ENCODE measurements around the gene PPFIBP2.

DNA sequence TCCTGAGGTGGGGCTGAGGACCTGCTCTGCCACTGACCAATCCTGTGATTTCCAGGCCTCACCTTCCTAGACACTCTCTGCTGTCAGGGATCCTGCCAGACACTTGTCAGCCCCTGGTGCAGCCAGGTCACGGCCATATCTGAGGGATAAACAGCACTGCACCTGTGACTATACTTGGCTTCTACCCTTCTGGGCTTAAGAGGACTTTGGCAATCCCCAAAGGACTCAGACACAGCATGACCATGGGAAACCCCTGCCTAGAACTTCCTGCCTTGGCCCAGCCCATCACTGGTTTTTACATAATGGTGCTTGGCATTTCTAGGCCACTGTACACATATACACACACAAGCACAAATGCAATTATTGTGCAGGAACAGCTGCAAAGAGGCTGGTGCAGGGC, 40.1 kb upstream of the PPFIBP2 start:
- TF ChIP-seq, protein P1, sequence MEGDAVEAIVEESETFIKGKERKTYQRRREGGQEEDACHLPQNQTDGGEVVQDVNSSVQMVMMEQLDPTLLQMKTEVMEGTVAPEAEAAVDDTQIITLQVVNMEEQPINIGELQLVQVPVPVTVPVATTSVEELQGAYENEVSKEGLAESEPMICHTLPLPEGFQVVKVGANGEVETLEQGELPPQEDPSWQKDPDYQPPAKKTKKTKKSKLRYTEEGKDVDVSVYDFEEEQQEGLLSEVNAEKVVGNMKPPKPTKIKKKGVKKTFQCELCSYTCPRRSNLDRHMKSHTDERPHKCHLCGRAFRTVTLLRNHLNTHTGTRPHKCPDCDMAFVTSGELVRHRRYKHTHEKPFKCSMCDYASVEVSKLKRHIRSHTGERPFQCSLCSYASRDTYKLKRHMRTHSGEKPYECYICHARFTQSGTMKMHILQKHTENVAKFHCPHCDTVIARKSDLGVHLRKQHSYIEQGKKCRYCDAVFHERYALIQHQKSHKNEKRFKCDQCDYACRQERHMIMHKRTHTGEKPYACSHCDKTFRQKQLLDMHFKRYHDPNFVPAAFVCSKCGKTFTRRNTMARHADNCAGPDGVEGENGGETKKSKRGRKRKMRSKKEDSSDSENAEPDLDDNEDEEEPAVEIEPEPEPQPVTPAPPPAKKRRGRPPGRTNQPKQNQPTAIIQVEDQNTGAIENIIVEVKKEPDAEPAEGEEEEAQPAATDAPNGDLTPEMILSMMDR (IDR thresholded peaks at IDR 0.05; ENCODE audit: insufficient read depth, low read depth, low read length): no peak
- TF ChIP-seq EZH2 (IDR thresholded peaks at IDR 0.05; ENCODE audit: insufficient read depth, low read length): no peak
